GM21737 (cell line): ENCODE measurements around the gene LRRC8C.

ENCODE experiments used
- ATAC-seq: cut with Tn5 transposase; IDR thresholded peaks from one replicate; pipeline ENCODE4 v1.9.1; 2021; ENCODE audit warnings: mild to moderate bottlenecking, moderate library complexity; ENCODE audit not compliant: unreplicated experiment

LRRC8C gene

DNA sequence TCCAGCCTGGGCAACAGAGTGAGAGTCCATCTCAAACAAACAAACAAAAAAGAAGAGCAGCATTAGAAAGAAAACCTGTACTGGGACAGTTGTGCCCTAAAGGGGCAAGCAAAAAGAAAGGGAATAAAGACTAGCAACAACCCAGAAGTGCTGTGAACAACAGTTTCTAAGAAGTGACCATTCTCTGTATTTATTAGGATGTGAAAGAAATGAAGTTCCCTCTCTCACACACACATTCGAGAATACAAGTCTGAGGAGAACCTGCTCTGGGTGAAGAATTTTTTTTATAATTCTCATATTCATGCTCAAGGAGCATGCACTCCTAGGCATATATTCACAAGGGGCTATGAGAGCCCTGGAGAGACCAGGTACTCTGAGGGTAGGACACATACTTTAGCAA lies 128.4 kb downstream of the LRRC8C start:
- no peak for ATAC-seq

DNA sequence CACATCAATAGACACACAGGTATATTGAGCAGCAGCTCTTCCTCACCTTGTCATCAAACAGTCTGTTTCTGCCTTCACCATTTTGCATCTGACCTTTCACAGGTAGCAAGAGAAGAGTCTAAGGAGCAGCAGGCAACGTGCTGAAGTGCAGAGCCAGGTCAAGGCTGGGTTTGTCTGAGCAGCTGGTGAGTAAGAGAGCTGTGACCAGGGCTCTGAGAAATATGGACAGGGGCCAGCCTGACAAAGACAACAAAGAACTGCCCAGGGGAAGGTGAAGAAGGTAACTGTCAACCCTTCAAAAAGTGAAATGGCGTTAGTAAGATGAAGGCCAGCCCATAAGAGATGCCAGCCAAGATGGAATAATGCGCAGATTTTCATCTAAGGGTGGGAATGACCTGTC lies 129.0 kb downstream of the LRRC8C start:
- ATAC-seq, result no peak

DNA sequence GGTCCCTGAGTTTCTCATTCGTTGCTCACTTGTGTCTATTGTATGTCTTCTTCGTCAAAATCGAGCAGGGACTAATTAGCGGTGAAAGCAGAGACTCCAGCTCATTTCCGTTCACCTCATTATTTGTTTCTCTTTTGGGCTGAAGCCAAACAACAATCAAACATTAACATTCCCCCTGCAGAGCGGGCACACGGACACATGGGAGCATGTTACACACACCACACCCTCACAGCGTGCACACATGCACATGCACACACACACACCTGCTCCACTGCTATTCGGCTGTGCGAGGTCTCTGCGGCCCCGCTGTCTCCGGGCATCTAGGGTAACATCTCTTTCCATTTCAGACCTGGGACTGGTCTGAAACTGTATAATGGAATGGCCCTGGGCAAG lies 129.5 kb downstream of the LRRC8C start:
- ATAC-seq, result no peak

DNA sequence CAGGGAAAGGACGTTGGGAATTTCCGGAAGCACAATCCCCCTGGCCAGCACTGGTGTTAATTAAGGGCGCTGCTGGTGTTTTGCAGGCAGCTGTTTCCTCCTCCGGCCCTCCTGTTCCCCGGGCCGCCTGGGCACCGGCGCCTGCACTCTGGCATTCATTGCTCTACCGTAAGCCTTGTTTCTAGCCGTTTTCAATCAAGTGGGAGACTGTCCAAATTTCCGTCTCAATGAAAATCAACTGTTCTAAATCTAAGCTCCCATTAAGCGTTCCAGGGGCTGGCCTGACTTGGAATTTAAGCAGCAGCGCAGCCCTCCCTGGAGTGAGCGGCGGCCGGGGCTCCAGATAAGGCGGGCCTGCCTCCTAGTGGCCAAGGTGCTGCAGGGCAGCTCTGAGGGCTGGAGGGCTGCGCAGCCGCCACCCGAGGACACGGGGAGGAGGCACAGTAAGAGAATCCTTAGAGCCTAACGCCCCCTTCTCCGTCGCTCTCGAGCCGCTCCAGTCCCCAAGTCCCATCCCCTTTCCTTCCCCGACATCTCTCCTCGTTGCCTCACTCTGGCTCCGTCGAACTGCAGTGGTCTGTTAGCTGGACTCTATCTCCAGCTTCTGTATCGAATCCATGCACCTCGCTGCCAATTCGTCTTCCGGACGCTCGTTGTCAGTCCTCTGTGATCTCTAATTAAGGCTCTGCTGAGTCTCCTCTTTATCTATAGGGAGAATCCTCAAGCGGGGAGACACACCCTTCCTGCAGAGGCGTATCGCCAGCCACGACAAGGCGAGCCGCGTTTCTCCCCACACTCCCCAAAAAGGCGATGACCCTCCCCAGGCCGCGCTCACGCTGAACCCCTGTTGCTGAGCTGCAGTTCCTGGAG lies 130.1 kb downstream of the LRRC8C start:
- ATAC-seq, result peak; percentile 100

DNA sequence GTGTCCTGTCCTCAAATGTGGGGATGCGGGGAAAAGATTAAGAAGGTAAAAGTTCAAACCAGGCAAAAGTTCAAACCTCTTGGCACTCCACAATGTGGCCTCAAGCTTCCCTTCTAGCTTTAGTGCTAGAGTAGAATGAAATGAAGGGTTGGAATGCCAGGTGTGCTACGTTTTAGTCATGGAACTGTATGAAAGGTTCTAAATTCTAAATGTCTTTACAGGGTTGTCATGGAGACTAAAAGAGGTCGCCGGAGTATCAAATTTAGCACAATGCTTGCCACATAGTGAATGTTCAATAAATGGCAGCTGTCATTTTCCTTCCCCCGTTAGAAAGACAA lies 130.7 kb downstream of the LRRC8C start:
- no peak for ATAC-seq

DNA sequence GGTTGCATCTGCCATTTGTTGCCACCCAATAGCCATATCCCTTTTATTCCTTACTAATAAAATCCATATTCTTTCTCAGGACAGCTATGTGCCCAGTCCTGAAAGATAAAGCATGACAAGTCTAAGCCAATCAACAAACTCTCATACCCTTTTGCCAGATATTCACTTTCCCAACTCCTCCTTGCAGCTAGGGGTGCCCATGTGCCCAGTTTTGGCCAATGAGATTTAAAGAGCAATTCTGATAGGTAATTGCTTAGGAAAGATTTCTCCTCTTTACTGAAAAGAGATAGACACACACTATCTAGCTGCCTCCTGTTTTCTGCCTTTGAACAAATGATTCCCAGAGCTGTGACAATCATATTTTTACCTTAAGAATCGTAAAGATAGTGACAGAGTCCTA lies 132.9 kb downstream of the LRRC8C start:
- no peak for ATAC-seq

DNA sequence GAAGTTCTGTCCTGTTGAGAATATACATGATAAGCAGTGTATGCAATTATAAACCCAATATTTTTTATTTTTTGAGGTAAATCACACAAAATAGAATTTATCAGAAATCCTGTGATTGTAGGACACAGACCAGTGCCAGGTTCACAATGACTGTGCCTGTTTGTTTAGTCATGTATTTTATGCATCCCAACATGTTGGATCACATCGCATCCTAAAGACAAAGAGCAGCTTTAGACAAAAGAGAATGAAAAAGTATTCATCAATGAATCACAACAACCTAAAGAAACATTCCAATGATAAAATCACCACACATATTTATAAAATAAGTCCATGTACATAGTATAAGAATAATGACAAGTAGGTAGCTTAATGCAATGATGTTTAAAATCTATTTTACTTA lies 134.7 kb downstream of the LRRC8C start:
- no peak for ATAC-seq
